Vagina (tissue), 2 donors: ENCODE results near the gene MTA3.

Experiments used
- CTCF ChIP-seq, 3 experiments: fragments of 450-650 bp in 2 of 3; fragments of 200-600 bp in 1 of 3; sonication (generic) in 1 of 3; IDR thresholded peaks; one replicate each; pipeline ENCODE4 v1.5.1; 2017 to 2019; ENCODE audit warnings: antibody characterized with exemption in 3 of 3, mild to moderate bottlenecking in 2 of 3, moderate library complexity in 2 of 3
- POLR2A ChIP-seq, 2 donors: fragments of 450-650 bp; IDR thresholded peaks; one replicate each; pipeline ENCODE4 v1.6.1; 2017; ENCODE audit warnings: antibody characterized with exemption in 2 of 2, mild to moderate bottlenecking in 2 of 2, moderate library complexity in 2 of 2
- POLR2AphosphoS5 ChIP-seq, 2 donors: sonication (generic); formaldehyde crosslinking; IDR thresholded peaks; one replicate each; pipeline ENCODE4 v1.9.0; 2017; ENCODE audit warnings: antibody characterized with exemption in 2 of 2, mild to moderate bottlenecking in 2 of 2, low read depth in 1 of 2; ENCODE audit not compliant: insufficient read depth in 1 of 2

DNA sequence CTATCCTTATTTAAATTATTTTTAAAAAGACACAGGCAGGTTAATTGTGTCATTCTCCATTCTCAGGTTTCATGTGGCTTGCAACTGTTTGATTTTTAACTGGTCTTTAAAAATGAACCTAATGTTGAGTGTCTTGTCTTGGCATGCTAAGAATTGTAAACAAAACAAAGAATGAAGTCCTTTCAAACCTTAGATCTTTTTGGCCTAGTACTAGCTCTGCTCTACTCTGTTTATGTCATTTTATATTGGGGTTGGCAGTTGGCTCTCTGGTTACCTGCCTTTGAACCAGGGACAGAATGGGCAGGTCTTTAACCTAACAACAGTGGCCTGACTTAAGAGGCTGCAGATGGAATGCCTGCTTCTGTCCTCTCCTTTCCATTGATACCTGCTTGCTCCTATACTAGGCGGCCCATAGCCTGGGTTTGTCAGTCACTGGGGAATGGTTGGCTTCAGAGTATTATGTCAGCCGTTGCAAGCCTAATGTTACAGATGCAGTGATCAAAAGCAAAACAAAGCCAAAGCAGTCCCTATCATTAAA, 85.5 kb downstream of the MTA3 start:
- TF ChIP-seq CTCF (IDR thresholded peaks at IDR 0.05) (no peak), POLR2AphosphoS5 (IDR thresholded peaks at IDR 0.05; ENCODE audit: insufficient read depth in 1 of 2, low read depth in 1 of 2) (no peak), POLR2A (IDR thresholded peaks at IDR 0.05) (no peak)
